Measurements from ENCODE around the gene ILRUN. TPM values are rescaled to one million over a fixed set of nuclear protein-coding genes. Genes with fewer than 3 reads are reported as not detected.

The ILRUN gene
- total RNA-seq, 1 experiment from 2014 or later: 42.2 TPM

Other genes starting within 250 kb of the ILRUN start
- 3.4 and 4.9 TPM in 2 replicates for gene PACSIN1, start 230.7 kb downstream of the ILRUN start, total RNA-seq (2014; rRNA removed; shearing (Covaris generic))
- 0.11 and 0.21 TPM in 2 replicates for gene SPDEF, start 140.4 kb downstream of the ILRUN start, total RNA-seq (2014; rRNA removed; shearing (Covaris generic))
- 191 and 232 TPM in 2 replicates for gene SNRPC, start 60.7 kb upstream of the ILRUN start, total RNA-seq (2014; rRNA removed; shearing (Covaris generic))
- gene BLTP3A, start 95.3 kb upstream of the ILRUN start, total RNA-seq (2014; rRNA removed; shearing (Covaris generic)): 11.3 and 12.9 TPM in 2 replicates
- 52.8 and 55.4 TPM in 2 replicates for gene TAF11, start 191.3 kb upstream of the ILRUN start, total RNA-seq (2014; rRNA removed; shearing (Covaris generic))
- gene ANKS1A, start 192.5 kb upstream of the ILRUN start, total RNA-seq (2014; rRNA removed; shearing (Covaris generic)): 22.4 and 24.3 TPM in 2 replicates

Measured in H7 (cell line).